Heart right ventricle (tissue), 16 donors: ENCODE data around the gene MPL. TPM values are rescaled to one million over a fixed set of nuclear protein-coding genes. Genes with fewer than 3 reads are reported as not detected.

Experiments
- ATAC-seq, 8 donors: fragments of 200-7000 bp; cut with Tn5 transposase; one replicate each; pipeline ENCODE4 v1.9.1; 2020; ENCODE audit warnings: mild to moderate bottlenecking in 8 of 8, moderate library complexity in 8 of 8, moderate number of reproducible peaks in 1 of 8
- DNase-seq, 2 donors: peaks; one replicate each; pipeline ENCODE4 v3.0.0-alpha.2; 2020
- H3K27ac ChIP-seq, 10 donors: fragments of 200-600 bp; sonication (generic) in 2 of 10; one replicate each; pipeline versions ENCODE4 v1.5.0 to v1.8.0; 2020 to 2022; ENCODE audit warnings: mild to moderate bottlenecking in 3 of 10
- H3K27me3 ChIP-seq, 7 donors: fragments of 200-600 bp; one replicate each; pipeline ENCODE4 v1.8.0; 2021 to 2022; ENCODE audit warnings: mild to moderate bottlenecking in 2 of 7
- H3K36me3 ChIP-seq, 9 donors: fragments of 200-600 bp; sonication (generic) in 1 of 9; one replicate each; pipeline versions ENCODE4 v1.5.0 to v1.8.0; 2020 to 2022; ENCODE audit warnings: mild to moderate bottlenecking in 2 of 9
- H3K4me1 ChIP-seq, 9 donors: fragments of 200-600 bp; sonication (generic) in 1 of 9; one replicate each; pipeline versions ENCODE4 v1.5.0 to v1.8.0; 2020 to 2022; ENCODE audit warnings: mild to moderate bottlenecking in 4 of 9
- H3K4me3 ChIP-seq, 10 donors: fragments of 200-600 bp; sonication (generic) in 2 of 10; one replicate each; pipeline versions ENCODE4 v1.5.0 to v1.8.0; 2020 to 2022; ENCODE audit warnings: mild to moderate bottlenecking in 7 of 10, moderate library complexity in 2 of 10
- H3K9me3 ChIP-seq, 11 donors: fragments of 200-600 bp in 10 of 11; sonication (generic) in 2 of 11; one replicate each; pipeline versions ENCODE4 v1.5.0 to v1.8.0; 2013 to 2022; ENCODE audit warnings: mild to moderate bottlenecking in 2 of 11, control low read depth in 1 of 11, moderate library complexity in 1 of 11
- WGBS, 2 donors: extraction: QIAGEN DNeasy Blood & Tissue Kit; methylation state at CpG; one replicate each; pipeline ENCODE4 v1.1.7; 2013; ENCODE audit warnings: inconsistent platforms in 1 of 2; 5-methylcytosine and 5-hydroxymethylcytosine counted together
- intact Hi-C, 10 donors: fragments of 100-400 bp; cut with DNase I; formaldehyde crosslinking; loops; one replicate each; pipeline versions ENCODE4 v1.11.1 to v1.14.2; 2022
- long read RNA-seq, 3 donors: library from polyadenylated mRNA; unstranded; transcript quantifications; one replicate each; pipeline ENCODE4 v2.0.0, GENCODE V29; 2020 to 2021
- polyA plus RNA-seq, 2 donors: library from polyadenylated mRNA; stranded (reverse); fragments of 200-250 nt; gene quantifications; one replicate each; pipeline ENCODE4 v1.2.3, GENCODE V29; 2013
- total RNA-seq, 10 donors: library from RNA; stranded (reverse); fragmentation: NEBNext Ultra II Directional in 3 of 10; extraction: Animal tissue kit (Norgen Biotek cat#: 25700) in 3 of 10; gene quantifications; one replicate each; pipeline versions ENCODE4 v1.2.1 to v1.2.4, GENCODE V29; 2021 to 2023
- TF ChIP-seq, protein P1 (sequence below), 9 donors: fragments of 200-600 bp; sonication (generic) in 2 of 9; IDR thresholded peaks; one replicate each; pipeline versions ENCODE4 v1.5.0 to v1.8.0; 2021 to 2022; ENCODE audit warnings: antibody characterized with exemption in 9 of 9, mild to moderate bottlenecking in 5 of 9, moderate library complexity in 1 of 9
- donor health status: Arrhythmogenic right ventricular cardiomyopathy.
- donor health status: ischemic (EF 13 %, LVEDD 7.1; RV severe dilation, severe dysfunction).
- donor health status: healthy with polysubstance abuse.
- donor health status: DM: no; HTN: yes; CAD: no.
- donor health status: DM: no; HTN: no; CAD: no.
- donor health status: ischemic (EF 25% LVEDD 6.9; RV normal size, moderate dysfunction).
- donor health status: ischemic (EF 25% LVEDD 5.7; RV mildly dilated, moderate dysfunction).
- donor health status: healthy.
- donor health status: DM: yes; HTN: yes; CAD: no.
- donor health status: Ischemic cardiomyopathy.
- donor health status: ischemic (EF 35%, LVEDD 5.7; RV mildly dilated, moderate dysfunction).
- donor health status: nonischemic (EF 11% LVEDD 7.7; RV severe dilation, severe dysfunction).
- donor health status: DM: yes; HTN: yes; CAD: no.
- donor health status: PGD.
- donor health status: ischemic (EF 29% LVEDD 5.4; RV normal size, mild dysfunction).
- donor health status: nonischemic (EF 23%, LVEDD 6.1; RV moderate dilation, normal function).

Gene MPL
- total RNA-seq, result 1 to 10 TPM in 1 of 10 donors, under 1 TPM in 9; 0.21 to 1.2 (median 0.42) TPM
- polyA plus RNA-seq, result under 1 TPM; 0.03 to 0.22 TPM
- long read RNA-seq, donor 1, result 0 reads
- long read RNA-seq, donor 2, result 0 reads
- long read RNA-seq, donor 3, result 0 reads

DNA sequence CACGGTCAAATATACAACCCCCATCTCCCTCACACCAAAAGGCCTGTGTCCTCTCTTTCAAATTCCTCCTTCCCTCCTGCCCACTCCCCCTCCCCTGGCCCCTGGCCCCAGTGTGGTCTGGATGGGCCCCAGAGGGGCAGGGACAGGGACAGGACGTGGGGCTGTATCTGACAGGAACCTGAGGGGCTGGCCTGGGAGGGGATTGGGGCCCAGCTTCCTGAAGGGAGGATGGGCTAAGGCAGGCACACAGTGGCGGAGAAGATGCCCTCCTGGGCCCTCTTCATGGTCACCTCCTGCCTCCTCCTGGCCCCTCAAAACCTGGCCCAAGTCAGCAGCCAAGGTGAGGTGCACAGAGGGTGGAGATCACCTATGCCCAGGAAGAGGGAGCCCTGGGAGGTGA is at the start of gene MPL:
Gene MPL (plus strand): TSS at position 231 of the 400 bp plus-strand sequence. CDS start 31 bp downstream, at position 262.
- intact Hi-C loops, result no loop called here
- TF ChIP-seq, protein P1, sequence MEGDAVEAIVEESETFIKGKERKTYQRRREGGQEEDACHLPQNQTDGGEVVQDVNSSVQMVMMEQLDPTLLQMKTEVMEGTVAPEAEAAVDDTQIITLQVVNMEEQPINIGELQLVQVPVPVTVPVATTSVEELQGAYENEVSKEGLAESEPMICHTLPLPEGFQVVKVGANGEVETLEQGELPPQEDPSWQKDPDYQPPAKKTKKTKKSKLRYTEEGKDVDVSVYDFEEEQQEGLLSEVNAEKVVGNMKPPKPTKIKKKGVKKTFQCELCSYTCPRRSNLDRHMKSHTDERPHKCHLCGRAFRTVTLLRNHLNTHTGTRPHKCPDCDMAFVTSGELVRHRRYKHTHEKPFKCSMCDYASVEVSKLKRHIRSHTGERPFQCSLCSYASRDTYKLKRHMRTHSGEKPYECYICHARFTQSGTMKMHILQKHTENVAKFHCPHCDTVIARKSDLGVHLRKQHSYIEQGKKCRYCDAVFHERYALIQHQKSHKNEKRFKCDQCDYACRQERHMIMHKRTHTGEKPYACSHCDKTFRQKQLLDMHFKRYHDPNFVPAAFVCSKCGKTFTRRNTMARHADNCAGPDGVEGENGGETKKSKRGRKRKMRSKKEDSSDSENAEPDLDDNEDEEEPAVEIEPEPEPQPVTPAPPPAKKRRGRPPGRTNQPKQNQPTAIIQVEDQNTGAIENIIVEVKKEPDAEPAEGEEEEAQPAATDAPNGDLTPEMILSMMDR (IDR thresholded peaks at IDR 0.05), result no peak
- Histone ChIP-seq H3K9me3 (no peaks in the 10 kb centered on the region), H3K4me3 (no peak within 1 kb of the TSS), H3K27me3 (no peaks in the 10 kb centered on the region), H3K27ac (no peak within 1 kb of the TSS), H3K36me3 (no peaks in the 10 kb centered on the region), H3K4me1 (peaks cover 0 to 5% (median 0%) of the 10 kb centered on the region in 9 donors)
- DNase-seq (no peak), ATAC-seq (peak in 2 of 8 donors; percentile 8 to 29)
- 61 to 66% methylated on average over 3 of the region's 3 CpGs for WGBS, 2 donors

DNA sequence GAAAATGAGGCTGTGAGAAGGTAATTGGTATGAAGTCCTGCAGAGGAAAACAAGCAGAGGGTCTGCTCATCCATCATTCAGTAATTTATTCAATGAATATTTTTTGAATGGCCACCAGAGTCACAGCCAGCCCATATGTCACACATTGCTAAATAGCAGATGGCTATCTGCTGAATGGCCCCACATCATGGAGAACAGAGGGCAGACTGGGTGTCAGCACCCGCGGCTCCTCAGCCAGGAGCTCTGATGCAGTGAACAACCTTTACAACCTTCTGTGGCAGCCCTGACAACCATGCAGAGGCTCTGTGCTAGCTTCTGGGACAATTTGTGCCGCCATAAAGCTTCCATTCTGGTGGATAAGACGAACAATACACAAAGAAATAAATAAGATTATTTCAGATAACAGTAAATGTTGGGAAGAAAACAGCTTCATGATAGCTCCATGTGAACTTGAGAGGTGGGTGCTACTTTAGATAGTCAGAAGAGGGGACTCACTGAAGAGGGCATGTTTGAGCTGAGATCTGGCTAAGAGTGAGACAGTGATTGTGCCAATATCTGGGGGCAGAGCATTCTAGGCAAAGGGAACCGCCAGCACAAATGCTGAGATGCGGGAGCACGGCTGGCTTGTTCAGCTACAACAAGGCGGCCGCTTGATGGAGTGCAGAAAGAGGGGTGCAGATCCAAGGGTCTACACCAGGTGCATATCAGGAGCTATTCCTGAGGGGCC is 49.4 kb upstream of the MPL start:
- Histone ChIP-seq H3K4me3 (no peak overlapping the region), H3K27me3 (no peaks in the 10 kb centered on the region), H3K4me1 (peaks cover 0 to 17% (median 0%) of the 10 kb centered on the region in 9 donors), H3K9me3 (no peaks in the 10 kb centered on the region), H3K36me3 (no peaks in the 10 kb centered on the region), H3K27ac (no peak overlapping the region)
- intact Hi-C loops, result no loop called here
- 92% methylated on average over 9 of the region's 9 CpGs for WGBS, 2 donors
- ATAC-seq (no peak), DNase-seq (no peak)
- TF ChIP-seq, protein P1 (IDR thresholded peaks at IDR 0.05), result no peak

DNA sequence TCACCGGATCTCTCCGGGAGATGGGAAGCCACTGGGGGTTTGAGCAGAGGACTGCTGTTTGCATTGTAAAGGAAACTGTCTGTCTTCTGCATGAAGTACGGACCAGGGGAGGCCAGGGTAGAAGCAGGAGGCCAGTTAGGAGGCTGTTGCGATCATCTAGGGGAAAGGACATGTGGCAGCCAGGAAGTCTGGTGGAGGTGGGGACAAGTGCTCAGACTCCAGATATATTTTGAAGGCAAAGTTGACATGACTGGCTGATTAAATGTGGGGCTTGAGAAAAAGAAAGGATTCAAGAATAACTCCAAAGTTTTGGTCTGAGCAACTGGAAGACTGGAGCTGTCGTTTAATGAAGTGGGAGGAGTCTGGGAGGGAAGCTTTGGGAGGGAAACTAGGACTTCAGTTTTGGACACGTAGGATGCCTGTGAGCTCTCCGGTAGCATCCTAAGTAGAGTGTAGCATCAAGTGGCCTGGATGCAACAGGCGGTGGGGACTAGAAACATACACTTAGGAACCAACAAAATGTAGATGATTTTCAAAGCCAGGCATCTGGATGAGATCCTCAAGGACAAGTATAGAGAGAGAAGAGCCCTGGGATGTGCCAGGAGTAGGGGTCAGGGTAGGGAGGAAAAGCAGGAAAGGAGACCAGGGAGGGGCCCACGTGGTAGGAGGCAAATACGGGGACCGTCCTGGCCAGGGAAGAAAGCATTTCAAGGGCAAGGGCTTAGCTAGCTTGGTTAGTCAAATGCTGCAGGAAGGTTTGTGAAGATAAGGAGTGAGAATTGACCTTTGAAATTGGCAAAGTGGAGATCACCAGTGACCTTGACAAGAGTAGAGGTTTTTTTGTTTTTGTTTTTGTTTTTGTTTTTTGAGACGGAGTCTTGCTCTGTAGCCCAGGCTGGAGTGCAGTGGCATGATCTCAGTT is 48.6 kb upstream of the MPL start:
- TF ChIP-seq, protein P1 (IDR thresholded peaks at IDR 0.05), result no peak
- H3K27ac ChIP-seq, result no peak overlapping the region
- ATAC-seq (no peak), DNase-seq (no peak)
- no peak overlapping the region for H3K4me3 ChIP-seq
- 60 to 67% methylated on average over 12 of the region's 12 CpGs for WGBS, 2 donors
- intact Hi-C loops, result no loop called here
- no peaks in the 10 kb centered on the region for H3K27me3 ChIP-seq
- no peaks in the 10 kb centered on the region for H3K36me3 ChIP-seq
- H3K9me3 ChIP-seq, result no peaks in the 10 kb centered on the region
- peaks cover 0 to 25% (median 7%) of the 10 kb centered on the region in 9 donors for H3K4me1 ChIP-seq

DNA sequence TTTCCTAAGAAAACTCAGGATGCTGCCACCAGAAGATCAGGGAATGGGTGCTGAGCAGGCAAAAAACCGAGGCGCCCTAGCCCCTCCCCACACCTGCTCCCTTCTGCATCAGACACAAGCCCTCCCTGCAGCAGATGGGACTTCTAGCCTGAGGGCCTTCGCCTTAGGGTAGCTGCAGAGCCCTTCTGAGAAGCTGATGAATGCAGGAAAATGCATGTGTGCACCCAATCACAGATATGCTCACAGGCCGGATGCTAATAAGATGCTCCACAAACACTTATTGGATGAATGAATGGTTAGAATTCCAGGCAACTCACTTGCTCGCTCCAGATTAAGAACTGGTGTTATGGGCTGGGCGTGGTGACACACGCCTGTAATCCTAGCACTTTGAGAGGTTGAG is 45.4 kb upstream of the MPL start:
- Histone ChIP-seq H3K27me3 (no peaks in the 10 kb centered on the region), H3K36me3 (no peaks in the 10 kb centered on the region), H3K9me3 (no peaks in the 10 kb centered on the region), H3K4me1 (peaks cover 11 to 56% (median 28%) of the 10 kb centered on the region in 9 donors), H3K4me3 (no peak overlapping the region), H3K27ac (no peak overlapping the region)
- ATAC-seq (no peak), DNase-seq (no peak)
- intact Hi-C loops, result no loop called here
- TF ChIP-seq, protein P1 (IDR thresholded peaks at IDR 0.05), result no peak
- WGBS, 2 donors, result 83 to 86% methylated on average over 7 of the region's 7 CpGs
